ENCODE measurements around the gene DNHD1. TPM values are rescaled to one million over a fixed set of nuclear protein-coding genes. Genes with fewer than 3 reads are reported as not detected.

DNHD1 gene
- total RNA-seq, 1 donor from 2014 or later: 9.9 TPM

- no peaks in the 10 kb centered on the region for H3K9me3 Mint-ChIP-seq
- H3K27me3 Mint-ChIP-seq: no peaks in the 10 kb centered on the region
- no peak overlapping the region for H3K4me3 Mint-ChIP-seq
- DNase-seq (ENCODE audit: extremely low spot score, unreplicated experiment): no peak
- peaks cover 7% of the 10 kb centered on the region for H3K4me1 Mint-ChIP-seq (ENCODE audit: unreplicated experiment)
- TF ChIP-seq, protein P1, sequence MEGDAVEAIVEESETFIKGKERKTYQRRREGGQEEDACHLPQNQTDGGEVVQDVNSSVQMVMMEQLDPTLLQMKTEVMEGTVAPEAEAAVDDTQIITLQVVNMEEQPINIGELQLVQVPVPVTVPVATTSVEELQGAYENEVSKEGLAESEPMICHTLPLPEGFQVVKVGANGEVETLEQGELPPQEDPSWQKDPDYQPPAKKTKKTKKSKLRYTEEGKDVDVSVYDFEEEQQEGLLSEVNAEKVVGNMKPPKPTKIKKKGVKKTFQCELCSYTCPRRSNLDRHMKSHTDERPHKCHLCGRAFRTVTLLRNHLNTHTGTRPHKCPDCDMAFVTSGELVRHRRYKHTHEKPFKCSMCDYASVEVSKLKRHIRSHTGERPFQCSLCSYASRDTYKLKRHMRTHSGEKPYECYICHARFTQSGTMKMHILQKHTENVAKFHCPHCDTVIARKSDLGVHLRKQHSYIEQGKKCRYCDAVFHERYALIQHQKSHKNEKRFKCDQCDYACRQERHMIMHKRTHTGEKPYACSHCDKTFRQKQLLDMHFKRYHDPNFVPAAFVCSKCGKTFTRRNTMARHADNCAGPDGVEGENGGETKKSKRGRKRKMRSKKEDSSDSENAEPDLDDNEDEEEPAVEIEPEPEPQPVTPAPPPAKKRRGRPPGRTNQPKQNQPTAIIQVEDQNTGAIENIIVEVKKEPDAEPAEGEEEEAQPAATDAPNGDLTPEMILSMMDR (conservative IDR thresholded peaks at IDR 0.05): peak; percentile 45
- peaks cover 29% of the 10 kb centered on the region for H3K36me3 Mint-ChIP-seq
- H3K27ac Mint-ChIP-seq: no peak overlapping the region
These were observed 97.2 kb downstream of the DNHD1 start for GRCh38 chr11:6594142-6594768.

- Mint-ChIP-seq H3K4me1 (ENCODE audit: unreplicated experiment) (peaks cover 7% of the 10 kb centered on the region), H3K27ac (peak overlapping the region; percentile 23), H3K9me3 (no peaks in the 10 kb centered on the region), H3K27me3 (no peaks in the 10 kb centered on the region), H3K36me3 (peaks cover 33% of the 10 kb centered on the region), H3K4me3 (no peak overlapping the region)
- TF ChIP-seq, protein P1 (conservative IDR thresholded peaks at IDR 0.05): no peak
- no peak for DNase-seq (ENCODE audit: extremely low spot score, unreplicated experiment)
These were observed 99.3 kb downstream of the DNHD1 start for GRCh38 chr11:6596239-6596877.

- H3K36me3 Mint-ChIP-seq: peaks cover 33% of the 10 kb centered on the region
- H3K27me3 Mint-ChIP-seq: no peaks in the 10 kb centered on the region
- no peak overlapping the region for H3K4me3 Mint-ChIP-seq
- DNase-seq (ENCODE audit: extremely low spot score, unreplicated experiment): no peak
- TF ChIP-seq, protein P1 (conservative IDR thresholded peaks at IDR 0.05): no peak
- H3K9me3 Mint-ChIP-seq: no peaks in the 10 kb centered on the region
- H3K4me1 Mint-ChIP-seq (ENCODE audit: unreplicated experiment): peaks cover 11% of the 10 kb centered on the region
- H3K27ac Mint-ChIP-seq: no peak overlapping the region
These were observed 101.5 kb downstream of the DNHD1 start for GRCh38 chr11:6598555-6598954.

GRCh38 chr11:6599449-6599848, 102.4 kb downstream of the DNHD1 start:
- H3K4me1 Mint-ChIP-seq (ENCODE audit: unreplicated experiment): peaks cover 11% of the 10 kb centered on the region
- H3K4me3 Mint-ChIP-seq: peak overlapping the region; percentile 14
- peaks cover 28% of the 10 kb centered on the region for H3K36me3 Mint-ChIP-seq
- TF ChIP-seq, protein P1 (conservative IDR thresholded peaks at IDR 0.05): no peak
- H3K27me3 Mint-ChIP-seq: no peaks in the 10 kb centered on the region
- no peaks in the 10 kb centered on the region for H3K9me3 Mint-ChIP-seq
- H3K27ac Mint-ChIP-seq: no peak overlapping the region
- no peak for DNase-seq (ENCODE audit: extremely low spot score, unreplicated experiment)

DNA sequence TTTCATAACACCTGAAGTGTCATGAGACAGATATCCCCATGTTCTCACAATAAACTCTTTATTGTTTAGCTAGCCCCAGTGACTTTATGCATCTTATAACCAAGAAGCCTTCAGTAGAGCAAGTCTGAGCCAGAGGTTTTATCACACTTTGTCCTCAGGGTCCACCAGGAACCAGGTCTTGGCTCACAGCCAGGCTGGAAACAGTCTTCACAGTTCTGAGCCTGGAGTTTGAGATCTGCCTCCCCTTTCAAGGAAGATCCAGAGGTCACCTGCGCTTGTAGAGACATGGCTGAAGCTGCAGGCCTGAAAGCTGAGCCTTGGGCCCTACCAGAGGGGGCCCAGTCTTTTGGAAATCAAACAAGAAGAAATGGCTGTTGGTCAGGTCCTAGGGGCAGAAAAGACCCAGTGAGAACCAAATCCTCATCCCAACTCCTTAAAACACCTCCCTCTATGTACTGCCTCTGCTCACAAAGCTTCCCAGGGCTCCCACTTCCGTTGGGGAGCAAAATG, 102.9 kb downstream of the DNHD1 start:
- no peaks in the 10 kb centered on the region for H3K27me3 Mint-ChIP-seq
- TF ChIP-seq, protein P1 (conservative IDR thresholded peaks at IDR 0.05): no peak
- no peak overlapping the region for H3K27ac Mint-ChIP-seq
- no peak for DNase-seq (ENCODE audit: extremely low spot score, unreplicated experiment)
- peaks cover 27% of the 10 kb centered on the region for H3K36me3 Mint-ChIP-seq
- H3K4me3 Mint-ChIP-seq: no peak overlapping the region
- no peaks in the 10 kb centered on the region for H3K9me3 Mint-ChIP-seq
- peaks cover 11% of the 10 kb centered on the region for H3K4me1 Mint-ChIP-seq (ENCODE audit: unreplicated experiment)
